Medulla oblongata (tissue), 1 donor: Measurements from ENCODE around the gene AHCYL2.
A peak's percentile ranks its signal among the peaks of the same experiment; 100 is the strongest.
"Not testable (repeated sequence)": the region's sequence is repeated elsewhere in the genome, so short reads cannot be mapped to it uniquely, and the experiment has no call there.

Source experiments
- DNase-seq: peaks from one replicate; pipeline ENCODE4 v3.0.0-alpha.2; 2015; ENCODE audit errors: extremely low spot score

The AHCYL2 gene

GRCh38 chr7:129244220-129244619, 19.4 kb downstream of the AHCYL2 start:
- DNase-seq = no peak

- no peak for DNase-seq
These were observed 20.7 kb downstream of the AHCYL2 start for GRCh38 chr7:129245533-129245932.

- no peak for DNase-seq
These were observed 22.3 kb downstream of the AHCYL2 start for GRCh38 chr7:129247087-129247486.

DNA sequence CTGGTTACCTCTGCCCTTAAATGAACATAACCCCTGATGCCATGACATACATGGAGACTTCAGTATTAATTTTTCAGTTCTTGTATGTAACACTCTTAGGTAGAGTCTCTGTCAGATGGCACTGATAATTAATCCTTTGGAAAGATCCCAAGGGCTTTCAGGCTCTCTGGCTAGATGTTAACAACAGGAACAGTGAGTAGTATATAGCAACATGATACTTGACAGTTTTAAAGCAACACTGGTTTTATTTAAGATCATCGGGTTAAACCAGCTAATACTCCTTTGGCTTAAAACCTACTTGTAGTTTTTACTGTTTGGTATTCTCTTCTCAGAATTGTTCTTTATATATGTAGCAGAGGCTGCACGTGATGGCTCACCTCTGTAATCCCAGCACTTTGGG, 27.3 kb downstream of the AHCYL2 start:
- no peak for DNase-seq

GRCh38 chr7:129252603-129253002, 27.8 kb downstream of the AHCYL2 start:
- DNase-seq = not testable (repeated sequence)

DNA sequence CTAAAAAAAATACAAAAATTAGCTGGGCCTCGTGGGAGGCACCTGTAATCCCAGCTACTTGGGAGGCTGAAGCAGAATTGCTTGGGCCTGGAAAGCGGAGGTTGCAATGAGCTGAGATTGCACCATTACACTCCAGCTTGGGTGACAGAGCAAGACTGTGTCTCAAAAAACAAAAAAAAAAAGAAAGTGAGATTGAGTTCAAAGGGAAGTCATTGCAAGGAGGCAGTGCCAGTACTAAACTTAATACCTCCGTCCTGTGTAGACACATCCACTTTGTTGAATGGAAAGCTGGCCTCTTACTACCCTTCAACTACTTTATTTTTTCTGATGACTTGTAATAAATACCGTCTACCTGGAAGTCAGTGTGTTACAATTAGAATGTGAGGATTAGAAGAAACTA, 31.0 kb downstream of the AHCYL2 start:
- no peak for DNase-seq

- no peak for DNase-seq
These were observed 31.4 kb downstream of the AHCYL2 start for GRCh38 chr7:129256221-129256620.

DNA sequence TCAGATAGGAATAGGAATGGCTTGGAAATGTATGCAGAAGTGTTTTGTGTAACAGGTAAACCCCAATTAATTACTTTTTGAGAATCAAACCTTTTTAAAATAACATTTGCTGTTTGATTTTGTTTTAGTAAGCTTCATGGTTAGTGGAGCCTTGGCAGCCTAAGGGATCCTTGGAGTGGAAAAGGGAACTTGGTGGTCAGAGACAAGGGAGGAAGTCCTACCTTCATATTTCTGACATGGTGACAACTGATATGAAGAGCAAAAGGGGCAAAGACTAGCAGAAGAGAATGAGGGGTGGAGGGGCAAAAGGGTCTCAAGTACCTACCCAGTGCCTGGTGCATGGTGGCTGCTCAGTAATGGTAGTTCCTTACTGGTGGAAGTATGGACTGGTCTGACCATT, 32.3 kb downstream of the AHCYL2 start:
- no peak for DNase-seq

- DNase-seq = peak; percentile 24
These were observed 34.0 kb downstream of the AHCYL2 start for GRCh38 chr7:129258649-129259389.

DNA sequence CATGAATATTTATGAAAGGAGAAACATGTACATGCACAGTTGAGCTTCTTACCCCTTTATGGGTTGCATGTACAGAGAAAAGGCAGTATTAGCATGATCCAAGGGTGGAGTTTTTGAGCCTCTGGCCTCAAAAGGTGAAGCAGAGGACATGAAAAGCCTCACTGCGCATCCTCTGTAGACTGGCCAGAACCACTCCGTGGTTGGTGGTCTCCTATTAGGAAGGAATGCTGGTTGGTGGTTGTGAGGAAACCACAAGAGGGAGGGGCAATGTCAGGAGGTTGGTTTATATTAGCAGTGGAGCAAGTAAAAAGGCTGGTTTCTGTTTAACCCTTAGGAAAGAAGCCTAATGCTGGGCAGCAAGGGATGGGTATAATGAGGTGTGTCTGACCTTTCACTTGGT, 37.5 kb downstream of the AHCYL2 start:
- DNase-seq = no peak

DNA sequence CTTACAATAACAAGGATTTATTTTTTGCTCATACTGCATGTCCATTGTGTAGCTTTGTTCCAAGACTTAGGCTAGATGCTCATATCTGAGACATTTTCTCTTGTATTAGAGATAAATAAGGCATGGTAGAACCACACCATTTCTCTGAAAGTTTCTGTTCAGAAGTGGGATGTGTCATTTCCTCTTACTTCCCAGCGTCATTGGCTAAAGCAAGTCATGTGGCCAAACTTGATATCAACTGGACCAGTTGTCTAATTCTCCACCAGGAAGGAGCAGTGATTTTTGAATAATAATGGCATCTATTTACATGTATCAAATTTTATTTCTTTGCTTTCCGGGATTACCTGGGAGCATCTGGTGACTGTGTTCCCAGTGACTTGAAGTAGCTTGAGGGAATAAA, 38.3 kb downstream of the AHCYL2 start:
- DNase-seq = no peak

DNA sequence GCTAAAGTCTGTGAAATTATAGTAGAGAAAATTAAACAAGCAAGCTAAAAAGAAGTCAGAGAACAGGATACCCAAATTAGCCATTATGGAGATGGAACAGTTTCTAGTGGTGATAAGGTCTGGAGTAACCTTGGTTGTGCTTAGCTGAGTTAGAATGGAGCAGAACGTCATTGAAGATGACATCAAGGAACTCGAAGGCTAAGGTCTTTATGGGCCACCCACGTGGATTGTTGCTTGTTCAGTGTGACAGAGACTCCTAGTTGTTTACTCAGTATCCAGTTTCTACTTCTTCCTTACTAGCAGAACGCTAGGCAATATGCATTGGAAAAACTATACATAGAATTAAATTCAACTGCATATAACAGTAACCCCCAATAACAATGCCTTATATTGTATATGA, 39.7 kb downstream of the AHCYL2 start:
- no peak for DNase-seq

DNA sequence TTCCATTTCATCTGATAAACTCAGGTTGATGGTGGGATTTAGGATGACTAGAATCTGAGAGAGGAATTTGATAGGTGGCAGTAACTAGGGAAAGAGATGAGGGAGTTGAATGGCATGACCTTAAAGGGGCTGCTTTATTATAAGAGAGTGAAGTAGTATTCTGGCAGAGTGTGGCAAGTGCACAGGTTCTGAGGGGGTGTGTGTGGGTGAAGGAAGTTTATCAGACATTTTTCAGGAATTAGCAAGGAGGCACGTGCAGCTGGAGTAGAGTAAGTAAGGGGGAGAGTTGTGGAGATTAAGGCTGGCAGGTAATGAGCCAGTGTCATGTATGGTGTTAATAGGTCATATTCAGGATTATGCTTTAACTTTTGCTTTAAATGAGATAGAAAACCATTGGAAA, 40.5 kb downstream of the AHCYL2 start:
- no peak for DNase-seq

DNA sequence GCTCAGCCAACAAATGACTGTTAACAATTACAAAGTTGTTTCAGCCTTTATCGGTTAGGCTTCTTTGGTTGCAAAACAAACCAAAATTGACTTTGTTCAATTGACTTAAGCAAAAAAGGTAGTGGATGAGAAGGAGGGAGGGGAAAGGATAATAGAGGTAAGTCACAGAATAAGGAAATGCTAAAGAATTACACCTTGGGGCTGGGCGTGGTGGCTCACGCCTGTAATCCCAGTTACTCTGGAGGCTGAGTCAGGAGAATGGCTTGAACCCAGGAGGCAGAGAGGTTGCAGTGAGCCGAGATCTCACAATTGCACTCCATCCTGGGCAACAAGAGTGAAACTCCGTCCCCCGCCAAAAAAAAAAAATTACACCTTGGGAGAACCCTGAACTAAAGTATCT, 41.4 kb downstream of the AHCYL2 start:
- DNase-seq = no peak

DNA sequence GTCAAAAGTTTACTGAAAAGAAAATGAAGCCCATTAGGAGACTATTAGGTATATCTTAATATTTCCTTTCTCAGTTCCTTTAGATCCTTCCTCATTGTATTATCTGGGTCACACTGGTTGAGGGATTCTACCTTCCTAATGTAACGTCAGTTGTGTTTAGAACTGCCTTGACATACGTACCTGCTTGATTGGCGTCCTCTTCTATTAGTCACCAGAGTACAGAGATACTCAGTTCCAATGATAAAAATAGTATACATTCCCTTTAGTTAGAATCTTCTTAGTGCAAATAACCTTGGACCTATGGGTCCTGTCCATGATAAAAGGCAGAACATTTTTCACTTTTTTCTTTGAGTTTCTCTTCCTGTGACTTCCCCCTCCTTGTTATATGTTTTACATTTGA, 45.2 kb downstream of the AHCYL2 start:
- no peak for DNase-seq

- DNase-seq = peak; percentile 93
These were observed 46.9 kb downstream of the AHCYL2 start for GRCh38 chr7:129271500-129272355.

DNA sequence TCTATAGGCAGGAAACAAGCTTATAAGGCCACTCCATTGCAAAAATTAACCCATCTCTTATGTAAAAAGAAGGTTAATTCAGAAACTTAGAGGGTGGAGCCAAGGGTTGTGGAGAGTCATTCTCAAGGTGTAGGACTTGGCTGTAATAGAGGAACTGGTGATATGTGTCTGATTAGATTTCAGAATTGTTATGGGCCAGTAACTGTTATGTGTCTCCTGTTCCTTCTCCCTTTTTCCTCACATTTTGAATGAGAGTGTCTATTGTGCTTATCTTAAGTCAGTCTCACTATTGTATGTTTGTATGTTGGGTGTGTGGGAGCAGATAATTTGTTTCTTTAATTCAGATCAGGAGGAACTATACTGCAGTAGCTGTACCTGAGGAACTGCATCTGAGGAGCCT, 49.1 kb downstream of the AHCYL2 start:
- no peak for DNase-seq

GRCh38 chr7:129277629-129278028, 52.8 kb downstream of the AHCYL2 start:
- no peak for DNase-seq

GRCh38 chr7:129278688-129279087, 53.9 kb downstream of the AHCYL2 start:
- no peak for DNase-seq

GRCh38 chr7:129279757-129280156, 54.9 kb downstream of the AHCYL2 start:
- no peak for DNase-seq

DNA sequence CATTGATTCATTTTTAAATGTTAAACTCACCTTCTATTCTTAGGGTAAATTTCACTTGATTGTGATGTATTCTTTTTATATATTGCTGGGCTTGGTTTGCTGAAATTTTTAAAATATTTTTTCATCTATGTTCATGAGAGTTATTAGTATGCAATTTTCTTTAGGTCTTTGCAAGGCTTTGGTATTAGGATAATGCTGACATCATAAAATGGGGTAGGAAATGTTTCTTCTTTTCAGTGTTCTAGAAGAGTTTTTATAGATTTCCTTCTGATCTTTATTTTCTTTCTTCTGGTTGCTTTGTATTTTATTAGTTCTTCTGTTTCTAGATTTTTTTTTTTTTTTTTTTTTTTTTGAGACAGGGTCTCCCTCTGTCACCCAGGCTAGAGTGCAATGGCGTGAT, 56.3 kb downstream of the AHCYL2 start:
- no peak for DNase-seq

- DNase-seq = no peak
These were observed 58.0 kb downstream of the AHCYL2 start for GRCh38 chr7:129282865-129283264.

DNA sequence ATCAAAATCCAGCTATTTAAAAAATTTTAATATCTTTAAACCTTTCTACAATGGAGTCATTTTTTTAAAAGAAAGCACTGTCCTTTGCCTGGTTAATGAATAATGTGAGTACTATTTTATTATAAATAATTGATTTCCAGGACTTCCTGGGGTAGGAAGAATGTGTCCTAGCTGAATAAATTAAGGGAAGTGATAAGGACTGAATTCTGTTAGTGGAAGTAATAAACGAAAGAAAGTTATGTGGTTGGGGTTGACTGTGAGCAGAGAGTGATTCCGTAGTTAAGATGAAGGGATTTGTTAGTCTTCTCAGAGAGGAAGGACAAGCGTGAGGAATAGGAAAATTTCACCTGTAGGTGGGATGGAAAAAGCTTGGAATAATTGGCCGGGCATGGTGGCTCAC, 59.1 kb downstream of the AHCYL2 start:
- no peak for DNase-seq
